Measurements from ENCODE around the gene GSTM3.
"Not testable (repeated sequence)": the region's sequence is repeated elsewhere in the genome, so short reads cannot be mapped to it uniquely, and the experiment has no call there.

GSTM3 gene

DNA sequence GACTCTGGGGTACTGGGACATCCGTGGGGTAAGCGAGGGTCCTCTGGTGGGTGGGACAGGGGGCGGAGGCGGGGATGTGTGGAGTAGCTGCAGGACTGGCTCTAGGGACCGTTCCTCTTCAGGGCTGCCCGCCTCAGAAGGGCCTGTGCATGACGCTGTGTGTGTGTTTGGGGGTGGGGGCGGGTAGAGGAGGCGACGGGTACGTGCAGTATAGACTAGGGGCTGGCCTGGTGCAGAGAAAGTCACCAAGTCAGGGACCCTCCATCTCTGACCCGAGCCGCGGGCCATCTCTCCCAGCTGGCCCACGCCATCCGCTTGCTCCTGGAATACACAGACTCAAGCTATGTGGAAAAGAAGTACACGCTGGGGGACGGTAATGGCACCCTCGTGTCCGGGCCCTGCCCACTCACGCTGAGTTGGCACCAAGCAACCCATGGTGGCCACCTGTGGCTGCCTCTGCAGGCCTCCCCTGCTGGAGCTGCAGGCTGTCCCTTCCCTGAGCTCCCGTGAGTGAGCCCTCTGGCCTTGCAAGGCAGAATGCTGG, 28.4 kb downstream of the GSTM3 start:
- TF ChIP-seq, protein P1, sequence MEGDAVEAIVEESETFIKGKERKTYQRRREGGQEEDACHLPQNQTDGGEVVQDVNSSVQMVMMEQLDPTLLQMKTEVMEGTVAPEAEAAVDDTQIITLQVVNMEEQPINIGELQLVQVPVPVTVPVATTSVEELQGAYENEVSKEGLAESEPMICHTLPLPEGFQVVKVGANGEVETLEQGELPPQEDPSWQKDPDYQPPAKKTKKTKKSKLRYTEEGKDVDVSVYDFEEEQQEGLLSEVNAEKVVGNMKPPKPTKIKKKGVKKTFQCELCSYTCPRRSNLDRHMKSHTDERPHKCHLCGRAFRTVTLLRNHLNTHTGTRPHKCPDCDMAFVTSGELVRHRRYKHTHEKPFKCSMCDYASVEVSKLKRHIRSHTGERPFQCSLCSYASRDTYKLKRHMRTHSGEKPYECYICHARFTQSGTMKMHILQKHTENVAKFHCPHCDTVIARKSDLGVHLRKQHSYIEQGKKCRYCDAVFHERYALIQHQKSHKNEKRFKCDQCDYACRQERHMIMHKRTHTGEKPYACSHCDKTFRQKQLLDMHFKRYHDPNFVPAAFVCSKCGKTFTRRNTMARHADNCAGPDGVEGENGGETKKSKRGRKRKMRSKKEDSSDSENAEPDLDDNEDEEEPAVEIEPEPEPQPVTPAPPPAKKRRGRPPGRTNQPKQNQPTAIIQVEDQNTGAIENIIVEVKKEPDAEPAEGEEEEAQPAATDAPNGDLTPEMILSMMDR (IDR thresholded peaks at IDR 0.05; ENCODE audit: low read depth, low read length), result no peak
- DNase-seq (ENCODE audit: extremely low read depth, low read depth), result no peak

DNA sequence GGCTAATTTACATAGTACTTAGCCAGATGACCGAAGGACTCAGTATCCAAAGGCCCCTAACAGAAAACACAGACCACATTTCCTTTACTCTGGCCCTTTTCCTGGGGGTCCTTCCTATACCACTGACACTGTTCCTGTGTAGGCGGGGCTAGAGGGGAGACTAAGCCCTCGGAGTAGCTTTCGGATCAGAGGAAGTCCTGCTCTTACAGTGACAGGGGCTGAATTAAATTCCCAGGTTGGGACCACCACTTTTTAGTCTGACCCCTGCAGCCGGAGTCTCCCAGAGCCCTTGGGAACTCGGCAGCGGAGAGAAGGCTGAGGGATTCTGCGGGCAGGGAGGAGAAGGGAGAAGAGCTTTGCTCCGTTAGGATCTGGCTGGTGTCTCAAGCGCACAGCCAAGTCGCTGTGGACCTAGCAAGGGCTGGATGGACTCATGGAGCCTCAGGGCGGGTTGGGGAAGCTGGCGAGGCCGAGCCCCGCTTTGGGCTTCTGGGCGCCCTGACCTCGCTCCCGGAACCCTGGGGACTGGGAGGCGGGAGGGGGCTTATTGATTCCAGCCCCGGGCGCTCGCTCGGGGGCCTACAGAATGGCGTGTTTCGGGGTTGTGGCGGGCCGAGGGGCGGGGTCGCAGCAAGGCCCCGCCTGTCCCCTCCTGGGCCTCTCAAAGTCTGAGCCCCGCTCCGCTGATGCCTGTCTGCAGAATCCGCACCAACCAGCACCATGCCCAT, 29.1 kb downstream of the GSTM3 start, which contains the start of gene GSTM5:
TSS of gene GSTM5 (plus strand) at position 659 of the 728 bp plus-strand sequence. CDS start at position 721, 62 bp downstream.
- not testable (repeated sequence) for DNase-seq (ENCODE audit: extremely low read depth, low read depth)

DNA sequence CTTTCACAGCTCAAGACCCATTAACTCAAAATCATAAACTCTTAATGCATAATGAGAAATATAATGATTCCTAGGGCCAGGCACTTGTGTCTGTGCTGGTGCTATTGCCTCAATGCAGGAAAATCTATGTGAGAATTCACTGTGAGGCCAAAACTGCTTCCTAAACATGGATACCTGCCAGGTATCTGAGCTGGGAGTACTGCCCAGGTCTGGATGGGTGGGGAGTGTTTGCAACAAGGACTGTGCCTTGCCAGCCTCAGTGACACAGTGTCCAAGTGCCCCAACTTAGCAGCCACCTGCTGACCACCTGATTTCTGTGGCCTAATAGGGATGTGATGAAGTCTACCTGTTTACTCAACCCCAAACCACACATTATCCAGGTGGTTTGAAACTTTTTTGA, 31.0 kb downstream of the GSTM3 start:
- not testable (repeated sequence) for DNase-seq (ENCODE audit: extremely low read depth, low read depth)

DNA sequence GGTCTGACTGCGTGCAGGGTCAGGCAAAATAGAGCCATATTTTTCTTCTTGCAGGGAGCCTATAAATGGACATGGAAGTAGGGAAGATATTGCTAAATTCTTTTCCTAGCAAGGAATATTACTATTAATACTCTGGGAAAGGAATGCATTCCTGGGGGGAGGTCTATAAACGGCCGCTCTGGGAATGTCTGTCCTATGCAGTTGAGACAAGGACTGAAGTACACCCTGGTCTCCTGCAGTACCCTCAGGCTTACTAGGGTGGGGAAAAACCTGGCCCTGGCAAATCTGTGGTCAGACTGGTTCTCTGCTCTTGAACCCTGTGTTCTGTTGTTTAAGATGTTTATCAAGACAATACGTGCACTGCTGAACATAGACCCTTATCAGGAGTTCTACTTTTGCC, 31.9 kb downstream of the GSTM3 start:
- not testable (repeated sequence) for DNase-seq (ENCODE audit: extremely low read depth, low read depth)

DNA sequence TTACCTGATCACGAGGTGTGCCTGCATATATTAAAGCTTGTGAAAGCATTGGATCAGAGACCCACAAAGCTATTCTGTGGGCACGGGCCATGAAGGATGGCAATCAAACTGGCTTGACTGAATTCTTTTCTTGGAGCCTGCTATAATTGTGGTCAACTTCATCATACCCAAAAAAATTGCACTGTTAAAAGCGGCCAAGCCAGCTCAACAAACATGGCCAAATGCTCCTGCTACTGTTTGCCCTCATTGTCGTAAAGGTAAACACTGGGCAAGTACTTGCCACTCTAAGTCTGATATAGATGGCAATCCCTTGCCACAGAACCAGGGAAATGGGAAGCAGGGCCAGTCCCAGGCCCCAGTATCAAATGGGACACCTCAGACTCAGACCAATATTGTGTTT, 35.4 kb downstream of the GSTM3 start:
- no peak for DNase-seq (ENCODE audit: extremely low read depth, low read depth)
- TF ChIP-seq, protein P1 (IDR thresholded peaks at IDR 0.05; ENCODE audit: low read depth, low read length), result no peak

DNA sequence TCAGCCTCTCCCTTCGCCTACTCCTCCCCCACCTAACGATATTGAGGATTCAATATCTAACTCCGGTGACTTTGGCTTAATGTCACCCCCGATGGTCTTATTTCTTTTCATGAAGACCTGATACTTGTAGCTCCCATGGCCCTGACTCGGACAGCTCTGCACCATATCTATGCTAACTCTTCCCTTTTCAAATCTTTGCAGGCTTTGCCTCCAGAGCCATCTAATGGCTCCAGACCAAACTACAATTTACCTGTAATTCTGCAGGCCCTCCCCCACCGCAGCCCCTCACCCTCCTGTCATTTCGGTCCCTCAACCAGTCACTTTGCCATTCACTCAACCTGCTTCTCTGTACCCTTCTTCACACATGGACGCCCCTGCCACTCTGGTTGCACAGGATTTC, 36.7 kb downstream of the GSTM3 start:
- TF ChIP-seq, protein P1 (IDR thresholded peaks at IDR 0.05; ENCODE audit: low read depth, low read length), result no peak
- DNase-seq (ENCODE audit: extremely low read depth, low read depth), result no peak

DNA sequence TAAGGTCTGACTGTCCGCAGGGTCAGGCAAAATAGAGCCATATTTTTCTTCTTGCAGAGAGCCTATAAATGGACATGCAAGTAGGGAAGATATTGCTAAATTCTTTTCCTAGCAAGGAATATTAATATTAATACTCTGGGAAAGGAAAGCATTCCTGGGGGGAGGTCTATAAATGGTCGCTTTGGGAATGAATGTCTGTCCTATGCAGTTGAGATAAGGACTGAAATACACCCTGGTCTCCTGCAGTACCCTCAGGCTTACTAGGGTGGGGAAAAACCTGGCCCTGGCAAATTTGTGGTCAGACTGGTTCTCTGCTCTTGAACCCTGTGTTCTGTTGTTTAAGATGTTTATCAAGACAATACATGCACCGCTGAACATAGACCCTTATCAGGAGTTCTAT, 37.9 kb downstream of the GSTM3 start:
- DNase-seq (ENCODE audit: extremely low read depth, low read depth), result not testable (repeated sequence)

DNA sequence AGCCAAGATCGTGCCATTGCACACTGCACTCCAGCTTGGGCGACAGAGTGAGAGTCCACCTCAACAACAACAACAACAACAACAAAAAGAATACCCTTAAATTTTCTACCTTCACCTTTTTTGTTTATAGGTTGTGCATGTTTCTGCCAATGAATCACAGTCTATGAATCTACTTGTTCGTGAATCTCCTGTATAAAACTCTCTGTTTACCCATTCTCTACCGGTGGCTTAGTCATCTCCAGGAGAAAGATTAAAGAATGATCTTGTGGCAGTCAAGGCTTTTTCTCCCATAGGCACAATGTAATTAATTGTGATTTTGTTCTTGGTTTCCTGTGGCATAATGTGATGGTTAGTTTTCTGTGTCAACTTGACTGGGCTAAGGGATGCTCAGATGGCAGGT, 43.0 kb downstream of the GSTM3 start:
- not testable (repeated sequence) for DNase-seq (ENCODE audit: extremely low read depth, low read depth)

DNA sequence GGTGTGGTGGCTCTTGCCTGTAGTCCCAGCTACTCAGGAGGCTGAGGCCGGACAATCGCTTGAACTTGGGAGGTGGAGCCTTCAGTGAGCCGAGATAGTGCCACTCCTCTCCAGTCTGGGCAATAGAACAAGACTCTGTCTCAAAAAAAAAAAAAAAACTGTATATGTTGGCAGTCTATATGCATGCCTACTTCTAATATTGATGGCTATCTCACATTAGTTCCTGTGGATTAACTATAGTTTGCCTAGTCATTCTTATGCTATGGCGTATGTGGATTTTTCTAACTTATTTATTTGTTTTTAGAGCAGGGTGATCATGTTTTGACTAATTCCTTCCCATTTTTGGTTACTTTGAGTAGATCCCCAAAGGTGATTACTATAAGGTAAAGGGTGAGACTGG, 43.8 kb downstream of the GSTM3 start:
- no peak for DNase-seq (ENCODE audit: extremely low read depth, low read depth)
- TF ChIP-seq, protein P1 (IDR thresholded peaks at IDR 0.05; ENCODE audit: low read depth, low read length), result no peak

DNA sequence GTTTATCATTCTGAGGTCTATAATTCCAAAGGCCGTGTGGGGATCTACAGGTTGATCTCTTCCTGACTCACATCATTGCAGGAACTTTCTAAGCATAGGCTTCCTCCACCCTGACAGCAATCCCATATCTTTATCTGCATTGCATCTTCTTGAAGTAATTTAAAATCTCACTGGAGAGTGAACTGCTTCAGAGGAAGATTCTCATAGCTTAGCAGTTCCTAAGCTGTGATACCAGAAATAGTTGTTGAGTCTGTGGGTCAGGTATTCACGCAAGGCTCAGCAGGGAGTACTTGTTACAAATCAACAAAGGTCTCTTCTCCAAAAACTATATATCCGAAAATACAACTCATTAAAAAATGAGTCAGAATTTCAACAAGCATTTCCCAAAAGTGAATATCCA, 45.7 kb downstream of the GSTM3 start:
- not testable (repeated sequence) for DNase-seq (ENCODE audit: extremely low read depth, low read depth)

DNA sequence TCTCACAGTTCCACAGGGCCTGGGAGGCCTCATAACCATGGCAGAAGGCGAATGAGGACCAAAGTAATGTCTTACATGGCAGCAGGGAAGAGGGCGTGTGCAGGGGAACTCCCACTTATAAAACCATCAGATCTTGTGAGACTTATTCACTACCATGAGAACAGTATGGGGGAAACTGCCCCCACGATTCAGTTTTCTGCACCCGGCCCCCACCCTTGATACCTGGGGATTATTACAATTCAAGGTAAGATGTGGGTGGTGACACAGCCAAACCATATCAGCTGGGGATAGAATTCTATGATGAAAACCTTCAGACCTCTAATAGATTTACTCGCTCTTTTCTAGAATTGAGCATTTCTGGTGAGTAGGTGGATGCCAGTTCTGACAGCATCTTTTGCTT, 46.4 kb downstream of the GSTM3 start:
- not testable (repeated sequence) for DNase-seq (ENCODE audit: extremely low read depth, low read depth)

All from AG09319 (cell line).